ENCODE measurements around the gene POLD2.

The POLD2 gene

DNA sequence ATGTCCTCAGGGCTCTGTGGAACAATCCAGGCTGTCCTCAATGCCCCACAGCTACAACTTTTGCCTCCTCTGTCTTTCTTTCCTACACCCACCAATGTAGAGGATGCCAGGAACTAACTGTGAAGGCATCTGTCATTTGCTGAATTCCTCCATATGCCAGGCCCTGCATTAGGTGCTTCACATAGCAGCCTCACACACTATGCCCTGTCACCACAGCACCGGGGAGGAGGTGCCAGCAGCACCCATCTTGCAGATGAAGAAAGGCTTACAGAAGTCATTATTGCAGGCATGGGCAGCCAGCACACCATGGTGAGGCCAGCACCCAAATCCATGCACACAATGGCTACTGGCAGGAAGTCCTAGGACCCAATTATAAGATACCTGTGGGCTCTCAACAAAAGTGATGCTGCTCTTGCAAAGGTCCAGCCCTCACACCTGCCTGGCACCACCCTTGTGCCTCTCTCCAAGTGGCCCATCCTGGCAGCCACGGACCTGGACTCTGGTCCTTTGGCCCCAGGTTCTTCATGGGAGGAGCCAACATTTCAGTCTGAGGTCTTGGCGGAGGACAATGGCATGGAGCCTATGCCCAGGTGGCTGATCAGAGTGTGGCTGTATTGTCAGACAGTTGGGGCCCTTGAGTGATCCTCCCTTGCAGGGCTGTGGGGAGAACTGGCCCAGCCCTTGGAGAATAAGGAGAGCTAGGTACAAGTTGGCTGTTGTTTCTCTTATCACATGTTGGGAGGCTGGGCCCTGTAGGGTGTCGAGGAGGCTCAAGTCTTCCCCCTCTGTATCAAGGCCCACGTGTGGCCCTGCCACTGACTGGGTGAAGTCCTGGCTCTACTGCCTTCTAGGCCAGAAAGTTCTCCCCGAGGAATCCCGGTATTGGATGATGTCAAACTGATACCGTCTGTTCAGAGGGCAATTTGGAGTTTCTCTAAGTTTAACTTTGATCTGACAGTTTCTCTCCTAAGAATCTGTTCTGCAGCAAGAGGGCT, 32.1 kb upstream of the POLD2 start:
- TF ChIP-seq FOXP2 (optimal IDR thresholded peaks at IDR 0.05; ENCODE audit: borderline replicate concordance, extremely low read depth, extremely low read length, insufficient read depth): no peak
- TF ChIP-seq POLR2AphosphoS5 (IDR thresholded peaks at IDR 0.05; ENCODE audit: low read depth, low read length): no peak
- TF ChIP-seq SIN3A (IDR thresholded peaks at IDR 0.05; ENCODE audit: borderline replicate concordance, insufficient read depth, low read length): no peak
- TF ChIP-seq TAF1 (IDR thresholded peaks at IDR 0.05; ENCODE audit: borderline replicate concordance, insufficient read depth, low read length): no peak
- TF ChIP-seq REST (IDR thresholded peaks at IDR 0.05; ENCODE audit: insufficient read depth in 1 of 2, low read depth in 2 of 2, low read length in 2 of 2): no peak

GRCh38 chr7:44154703-44155102, 31.4 kb upstream of the POLD2 start:
- TF ChIP-seq POLR2AphosphoS5 (IDR thresholded peaks at IDR 0.05; ENCODE audit: low read depth, low read length) (no peak), FOXP2 (optimal IDR thresholded peaks at IDR 0.05; ENCODE audit: borderline replicate concordance, extremely low read depth, extremely low read length, insufficient read depth) (no peak), TAF1 (IDR thresholded peaks at IDR 0.05; ENCODE audit: borderline replicate concordance, insufficient read depth, low read length) (no peak), REST (IDR thresholded peaks at IDR 0.05; ENCODE audit: insufficient read depth in 1 of 2, low read depth in 2 of 2, low read length in 2 of 2) (no peak), SIN3A (IDR thresholded peaks at IDR 0.05; ENCODE audit: borderline replicate concordance, insufficient read depth, low read length) (no peak)

DNA sequence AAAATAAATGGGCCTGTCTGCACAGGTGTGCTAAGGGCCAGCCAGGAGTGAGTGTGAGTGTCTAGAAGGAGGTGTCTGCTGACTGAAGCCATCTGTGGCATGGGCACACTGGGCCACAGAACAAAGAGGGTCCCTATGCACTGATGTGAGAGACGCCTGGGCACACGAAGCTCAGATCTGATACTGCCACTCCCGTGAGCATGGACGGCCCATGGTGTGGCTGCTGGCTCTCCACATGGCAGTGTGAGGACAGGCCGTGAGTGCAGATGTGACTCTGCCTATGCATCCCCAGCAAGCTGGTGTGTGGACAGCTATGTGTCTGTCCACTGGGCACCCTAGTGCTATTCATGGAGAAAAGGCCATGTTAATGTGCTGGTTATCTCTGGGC, 30.6 kb upstream of the POLD2 start:
- TF ChIP-seq REST (IDR thresholded peaks at IDR 0.05; ENCODE audit: insufficient read depth in 1 of 2, low read depth in 2 of 2, low read length in 2 of 2) (no peak), SIN3A (IDR thresholded peaks at IDR 0.05; ENCODE audit: borderline replicate concordance, insufficient read depth, low read length) (no peak), POLR2AphosphoS5 (IDR thresholded peaks at IDR 0.05; ENCODE audit: low read depth, low read length) (no peak), TAF1 (IDR thresholded peaks at IDR 0.05; ENCODE audit: borderline replicate concordance, insufficient read depth, low read length) (no peak)

- no peak for TF ChIP-seq SIN3A (IDR thresholded peaks at IDR 0.05; ENCODE audit: borderline replicate concordance, insufficient read depth, low read length)
- TF ChIP-seq REST (IDR thresholded peaks at IDR 0.05; ENCODE audit: insufficient read depth in 1 of 2, low read depth in 2 of 2, low read length in 2 of 2): no peak
- TF ChIP-seq TAF1 (IDR thresholded peaks at IDR 0.05; ENCODE audit: borderline replicate concordance, insufficient read depth, low read length): no peak
- TF ChIP-seq POLR2AphosphoS5 (IDR thresholded peaks at IDR 0.05; ENCODE audit: low read depth, low read length): no peak
- no peak for TF ChIP-seq FOXP2 (optimal IDR thresholded peaks at IDR 0.05; ENCODE audit: borderline replicate concordance, extremely low read depth, extremely low read length, insufficient read depth)
Observed at GRCh38 chr7:44152971-44153947, 29.9 kb upstream of the POLD2 start.
